Thyroid gland (tissue), 4 donors: Measurements from ENCODE around the gene NRG3.

ENCODE experiments used
- POLR2A ChIP-seq, 2 donors: fragments of 450-650 bp; IDR thresholded peaks; one replicate each; pipeline ENCODE4 v1.6.1; 2017; ENCODE audit warnings: antibody characterized with exemption in 2 of 2, mild to moderate bottlenecking in 2 of 2, moderate library complexity in 1 of 2
- TF ChIP-seq, protein P1 (sequence below), 6 experiments: fragments of 200-600 bp in 3 of 6; fragments of 450-650 bp in 3 of 6; sonication (generic) in 3 of 6; IDR thresholded peaks; one replicate each; pipeline ENCODE4 v1.5.1; 2016 to 2019; ENCODE audit warnings: antibody characterized with exemption in 6 of 6, mild to moderate bottlenecking in 2 of 6, inconsistent platforms in 1 of 6, moderate library complexity in 1 of 6

DNA sequence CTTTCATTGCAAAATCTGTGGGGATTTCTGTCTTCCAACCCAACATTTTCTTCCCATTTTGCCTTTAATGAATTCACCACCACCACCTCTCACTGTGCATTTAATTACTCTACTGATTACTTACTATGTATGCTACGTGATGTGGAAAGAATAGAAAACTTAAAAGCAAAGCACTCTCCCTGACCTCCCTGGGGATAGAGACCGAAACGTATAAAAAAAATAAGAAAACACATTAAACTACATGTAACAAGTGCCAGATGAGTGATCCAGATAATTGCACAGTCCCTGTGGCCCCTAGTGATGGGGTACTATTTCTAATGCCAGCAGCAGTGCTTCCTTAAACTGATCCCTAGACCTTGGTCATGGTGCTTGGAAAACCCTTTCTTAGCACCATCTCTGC lies 478.4 kb downstream of the NRG3 start:
- TF ChIP-seq, protein P1, sequence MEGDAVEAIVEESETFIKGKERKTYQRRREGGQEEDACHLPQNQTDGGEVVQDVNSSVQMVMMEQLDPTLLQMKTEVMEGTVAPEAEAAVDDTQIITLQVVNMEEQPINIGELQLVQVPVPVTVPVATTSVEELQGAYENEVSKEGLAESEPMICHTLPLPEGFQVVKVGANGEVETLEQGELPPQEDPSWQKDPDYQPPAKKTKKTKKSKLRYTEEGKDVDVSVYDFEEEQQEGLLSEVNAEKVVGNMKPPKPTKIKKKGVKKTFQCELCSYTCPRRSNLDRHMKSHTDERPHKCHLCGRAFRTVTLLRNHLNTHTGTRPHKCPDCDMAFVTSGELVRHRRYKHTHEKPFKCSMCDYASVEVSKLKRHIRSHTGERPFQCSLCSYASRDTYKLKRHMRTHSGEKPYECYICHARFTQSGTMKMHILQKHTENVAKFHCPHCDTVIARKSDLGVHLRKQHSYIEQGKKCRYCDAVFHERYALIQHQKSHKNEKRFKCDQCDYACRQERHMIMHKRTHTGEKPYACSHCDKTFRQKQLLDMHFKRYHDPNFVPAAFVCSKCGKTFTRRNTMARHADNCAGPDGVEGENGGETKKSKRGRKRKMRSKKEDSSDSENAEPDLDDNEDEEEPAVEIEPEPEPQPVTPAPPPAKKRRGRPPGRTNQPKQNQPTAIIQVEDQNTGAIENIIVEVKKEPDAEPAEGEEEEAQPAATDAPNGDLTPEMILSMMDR (IDR thresholded peaks at IDR 0.05): no peak
- TF ChIP-seq POLR2A (IDR thresholded peaks at IDR 0.05): no peak
